CD8-positive, alpha-beta memory T cell (primary cell): ENCODE data around the gene PSMG3. TPM values are rescaled to one million over a fixed set of nuclear protein-coding genes. Genes with fewer than 3 reads are reported as not detected.
A peak's percentile ranks its signal among the peaks of the same experiment; 100 is the strongest.

ENCODE experiments used
- CTCF ChIA-PET: fragments of 350-600 bp; sonication (Branson Sonifier 250); formaldehyde crosslinking; loops from one replicate; lab custom pipeline; 2021; ENCODE audit warnings: antibody characterized with exemption; lab: Charles Lee
- POLR2A ChIA-PET: fragments of 350-600 bp; sonication (Branson Sonifier 250); formaldehyde crosslinking; loops from one replicate; lab custom pipeline; 2021; ENCODE audit warnings: antibody characterized with exemption; lab: Charles Lee
- DNase-seq, 5 donors: peaks; one replicate each; pipeline versions ENCODE4 v3.0.0 to v3.0.0-alpha.2; 2020 to 2022; ENCODE audit warnings: mixed read lengths in 1 of 5
- H3K27ac ChIP-seq: one replicate; pipeline ENCODE4 v1.7.0; 2013; ENCODE audit warnings: low read depth, mild to moderate bottlenecking, low read length, moderate library complexity
- H3K27me3 ChIP-seq: 2 replicates; pipeline ENCODE4 v1.7.0; 2013; ENCODE audit warnings: low read length, mild to moderate bottlenecking; ENCODE audit not compliant: insufficient read depth, poor library complexity, severe bottlenecking
- H3K36me3 ChIP-seq: 2 replicates; pipeline ENCODE4 v1.7.0; 2013; ENCODE audit warnings: mild to moderate bottlenecking, low read length, moderate library complexity; ENCODE audit not compliant: insufficient read depth
- H3K4me1 ChIP-seq: 2 replicates; pipeline ENCODE4 v1.7.0; 2013; ENCODE audit warnings: mild to moderate bottlenecking, low read length, moderate library complexity; ENCODE audit not compliant: insufficient read depth
- H3K4me3 ChIP-seq: 2 replicates; pipeline ENCODE4 v1.7.0; 2013; ENCODE audit warnings: mild to moderate bottlenecking, low read length
- H3K9me3 ChIP-seq: 2 replicates; pipeline ENCODE4 v1.7.0; 2013; ENCODE audit warnings: mild to moderate bottlenecking, low read length
- H3K27ac Mint-ChIP-seq, 8 donors: one replicate each; pipeline ENCODE4 v1.8.0; 2020 to 2021; ENCODE audit warnings: mixed read lengths in 8 of 8, mild to moderate bottlenecking in 6 of 8, inconsistent platforms in 3 of 8, moderate library complexity in 3 of 8
- H3K27me3 Mint-ChIP-seq, 2 donors: one replicate each; pipeline ENCODE4 v1.8.0; 2020 to 2021; ENCODE audit warnings: mixed read lengths in 2 of 2, mild to moderate bottlenecking in 1 of 2, moderate library complexity in 1 of 2
- H3K36me3 Mint-ChIP-seq, 3 donors: one replicate each; pipeline ENCODE4 v1.8.0; 2020 to 2021; ENCODE audit warnings: mixed read lengths in 3 of 3, inconsistent platforms in 1 of 3, mild to moderate bottlenecking in 1 of 3
- H3K4me1 Mint-ChIP-seq, 3 donors: one replicate each; pipeline ENCODE4 v1.8.0; 2020 to 2021; ENCODE audit warnings: mixed read lengths in 3 of 3, inconsistent platforms in 1 of 3, mild to moderate bottlenecking in 1 of 3
- H3K4me3 Mint-ChIP-seq, 7 donors: one replicate each; pipeline ENCODE4 v1.8.0; 2020 to 2021; ENCODE audit warnings: mixed read lengths in 7 of 7, mild to moderate bottlenecking in 6 of 7, moderate library complexity in 4 of 7, inconsistent platforms in 2 of 7
- H3K9me3 Mint-ChIP-seq, 5 donors: one replicate each; pipeline ENCODE4 v1.8.0; 2020 to 2022; ENCODE audit warnings: mixed read lengths in 5 of 5, mild to moderate bottlenecking in 3 of 5, moderate library complexity in 2 of 5, inconsistent platforms in 1 of 5
- polyA plus RNA-seq: library from polyadenylated mRNA; unstranded; fragments of 300-500 nt; fragmentation: Illumina TruSeq; gene quantifications from one replicate; pipeline ENCODE4 v1.2.3, GENCODE V29; 2021
- total RNA-seq, 2 experiments: library from RNA; stranded (reverse); gene quantifications; one replicate each; pipeline ENCODE4 v1.2.3, GENCODE V29; 2021

The PSMG3 gene
- total and polyA plus RNA-seq, 3 experiments from 2014 or later, result 51.3 to 80.7 (median 71.0) TPM

DNA sequence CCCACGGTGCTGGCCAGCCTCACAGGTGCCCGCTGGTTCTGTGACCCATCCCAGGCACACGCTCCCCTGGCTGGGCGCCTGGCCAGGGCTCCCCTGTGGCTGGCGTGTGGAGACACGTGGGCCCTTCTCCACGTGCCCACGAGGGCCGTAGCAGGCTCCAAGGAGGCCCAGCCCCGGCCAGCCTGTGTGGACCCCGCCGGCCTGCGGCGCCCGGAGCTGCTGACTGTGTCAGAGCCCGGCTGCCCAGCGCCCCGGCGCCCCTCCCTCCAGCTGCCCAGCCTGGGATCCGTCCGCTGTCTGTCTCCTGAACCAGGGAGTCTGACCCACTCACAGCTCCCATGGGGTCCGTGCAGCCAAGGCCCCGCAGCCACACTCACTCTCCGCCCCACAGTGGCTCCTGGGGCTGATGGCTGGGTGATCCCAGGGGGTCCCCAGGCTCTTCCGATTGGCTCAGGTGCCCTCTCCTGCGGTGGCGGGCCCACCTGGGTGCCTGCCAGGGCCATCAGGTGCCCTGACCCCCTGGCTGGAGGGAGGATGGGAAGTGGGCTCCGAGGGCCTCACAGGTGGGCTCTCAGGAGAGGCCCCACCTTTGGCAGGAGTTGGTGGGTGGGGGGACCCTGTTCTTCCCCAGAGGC, 23.4 kb downstream of the PSMG3 start:
- no peak for DNase-seq
- Histone ChIP-seq H3K36me3 (no peaks in the 10 kb centered on the region), H3K4me1 (no peaks in the 10 kb centered on the region), H3K9me3 (no peaks in the 10 kb centered on the region), H3K27me3 (no peaks in the 10 kb centered on the region), H3K4me3 (no peak overlapping the region), H3K27ac (no peak overlapping the region)
- H3K27ac Mint-ChIP-seq, result no peak overlapping the region
- H3K9me3 Mint-ChIP-seq, result no peaks in the 10 kb centered on the region
- H3K36me3 Mint-ChIP-seq, result peaks cover 0 to 21% (median 0%) of the 10 kb centered on the region in 3 donors
- no peaks in the 10 kb centered on the region for H3K27me3 Mint-ChIP-seq
- CTCF ChIA-PET, result interaction anchor here (1.3 kb wide), 1 partner anchor 10 kb away, joined by 3 read pairs; the partner anchor contains the start of gene TMEM184A
- POLR2A ChIA-PET, result no interaction called here
- H3K4me3 Mint-ChIP-seq, result no peak overlapping the region
- H3K4me1 Mint-ChIP-seq, result no peaks in the 10 kb centered on the region

DNA sequence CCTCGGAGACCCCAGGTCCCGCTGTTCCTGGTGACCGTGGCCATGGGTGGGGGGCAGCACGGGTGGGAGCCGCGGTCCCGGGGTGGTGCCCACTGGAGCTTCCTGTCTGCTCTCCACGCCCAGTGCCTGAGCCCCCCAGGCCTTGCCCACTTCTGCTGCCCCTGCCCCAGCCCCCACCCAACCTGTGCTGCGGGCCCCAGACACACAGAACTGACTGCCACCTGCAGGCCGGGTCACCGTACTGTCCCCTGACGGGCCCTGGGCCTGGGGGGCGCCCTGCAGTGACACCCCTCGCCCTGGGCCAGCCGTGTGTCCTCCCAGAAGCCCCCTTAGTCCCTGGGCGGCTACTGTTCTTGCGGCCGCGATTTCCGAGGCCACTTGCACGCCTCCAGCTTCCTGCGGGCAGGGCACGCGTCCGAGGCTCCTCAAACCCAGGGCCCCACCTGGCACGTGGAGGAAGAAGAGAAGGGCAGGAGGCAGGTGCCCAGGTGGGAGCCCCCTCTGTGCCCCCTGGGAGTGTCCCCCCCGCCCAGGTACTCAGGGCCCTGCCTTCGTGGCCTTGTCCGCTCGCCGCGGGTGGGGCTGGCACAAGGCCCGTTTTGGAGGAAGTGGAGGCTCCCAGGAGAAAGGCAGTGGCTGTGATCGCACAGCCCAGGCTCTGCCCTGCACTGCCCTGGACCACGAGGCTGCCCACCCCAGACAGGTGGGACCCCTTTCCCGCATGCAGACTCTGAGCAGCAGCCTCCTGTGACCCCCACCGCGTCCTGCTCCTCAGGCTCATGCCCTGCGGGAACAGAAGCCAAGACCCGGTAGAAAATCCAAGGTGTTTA, 24.2 kb downstream of the PSMG3 start:
- CTCF ChIA-PET, result interaction anchor here (0.8 to 1.3 kb wide), 2 partner anchors 11 kb away, joined by 3 read pairs; partner anchors contain the start of gene TMEM184A
- H3K4me3 Mint-ChIP-seq, result peak overlapping the region in 1 of 7 donors; percentile 74
- POLR2A ChIA-PET, result no interaction called here

DNA sequence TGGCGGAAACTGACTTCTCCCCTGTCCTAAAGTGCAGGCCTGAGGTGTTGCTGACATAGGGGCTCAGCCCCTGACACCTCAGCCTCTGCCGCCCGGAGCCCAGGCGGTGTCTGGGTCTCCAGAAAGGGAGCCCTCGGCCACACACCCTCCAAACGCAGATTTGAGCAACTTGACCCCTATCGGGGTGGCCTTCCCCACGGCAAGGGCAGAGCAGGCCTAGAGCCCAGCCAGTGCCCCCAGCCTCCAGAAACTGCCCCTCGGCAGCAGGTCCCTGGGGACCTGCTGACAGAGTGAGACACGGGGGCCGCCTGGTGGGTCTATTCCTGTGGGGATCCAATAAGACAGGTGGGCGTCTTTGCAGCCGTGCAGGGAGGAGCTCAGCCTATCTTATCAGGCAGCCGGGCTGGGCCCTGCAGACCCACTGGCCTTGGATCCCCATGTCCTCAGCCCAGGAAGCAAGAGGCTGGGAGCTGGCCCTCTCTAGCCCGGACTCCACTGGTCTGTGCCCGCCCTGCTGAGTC, 24.9 kb downstream of the PSMG3 start:
- Histone ChIP-seq H3K9me3 (no peaks in the 10 kb centered on the region), H3K36me3 (no peaks in the 10 kb centered on the region), H3K4me1 (no peaks in the 10 kb centered on the region), H3K4me3 (no peak overlapping the region), H3K27me3 (no peaks in the 10 kb centered on the region), H3K27ac (no peak overlapping the region)
- no peaks in the 10 kb centered on the region for H3K9me3 Mint-ChIP-seq
- ChIA-PET POLR2A (no interaction called here), CTCF (interaction anchor here (0.8 to 1.3 kb wide), 2 partner anchors 10 to 12 kb away, joined by 3 read pairs; partner anchors contain the start of gene TMEM184A)
- DNase-seq, result no peak
- no peak overlapping the region for H3K4me3 Mint-ChIP-seq
- peak overlapping the region in 2 of 8 donors; percentile 27 to 29 for H3K27ac Mint-ChIP-seq
- H3K4me1 Mint-ChIP-seq, result no peaks in the 10 kb centered on the region
- H3K36me3 Mint-ChIP-seq, result peaks cover 0 to 32% (median 0%) of the 10 kb centered on the region in 3 donors
- H3K27me3 Mint-ChIP-seq, result no peaks in the 10 kb centered on the region

More for the DNA sequence above, 24.2 kb downstream of the PSMG3 start:
- H3K27ac ChIP-seq, result no peak overlapping the region
- no peak overlapping the region for H3K4me3 ChIP-seq
- no peaks in the 10 kb centered on the region for H3K36me3 ChIP-seq
- Mint-ChIP-seq H3K27ac (peak overlapping the region in 1 of 8 donors; percentile 38), H3K9me3 (no peaks in the 10 kb centered on the region), H3K27me3 (no peaks in the 10 kb centered on the region), H3K4me1 (no peaks in the 10 kb centered on the region), H3K36me3 (peaks cover 0 to 28% (median 0%) of the 10 kb centered on the region in 3 donors)
- no peak for DNase-seq
- H3K27me3 ChIP-seq, result no peaks in the 10 kb centered on the region
- H3K9me3 ChIP-seq, result no peaks in the 10 kb centered on the region
- H3K4me1 ChIP-seq, result no peaks in the 10 kb centered on the region

DNA sequence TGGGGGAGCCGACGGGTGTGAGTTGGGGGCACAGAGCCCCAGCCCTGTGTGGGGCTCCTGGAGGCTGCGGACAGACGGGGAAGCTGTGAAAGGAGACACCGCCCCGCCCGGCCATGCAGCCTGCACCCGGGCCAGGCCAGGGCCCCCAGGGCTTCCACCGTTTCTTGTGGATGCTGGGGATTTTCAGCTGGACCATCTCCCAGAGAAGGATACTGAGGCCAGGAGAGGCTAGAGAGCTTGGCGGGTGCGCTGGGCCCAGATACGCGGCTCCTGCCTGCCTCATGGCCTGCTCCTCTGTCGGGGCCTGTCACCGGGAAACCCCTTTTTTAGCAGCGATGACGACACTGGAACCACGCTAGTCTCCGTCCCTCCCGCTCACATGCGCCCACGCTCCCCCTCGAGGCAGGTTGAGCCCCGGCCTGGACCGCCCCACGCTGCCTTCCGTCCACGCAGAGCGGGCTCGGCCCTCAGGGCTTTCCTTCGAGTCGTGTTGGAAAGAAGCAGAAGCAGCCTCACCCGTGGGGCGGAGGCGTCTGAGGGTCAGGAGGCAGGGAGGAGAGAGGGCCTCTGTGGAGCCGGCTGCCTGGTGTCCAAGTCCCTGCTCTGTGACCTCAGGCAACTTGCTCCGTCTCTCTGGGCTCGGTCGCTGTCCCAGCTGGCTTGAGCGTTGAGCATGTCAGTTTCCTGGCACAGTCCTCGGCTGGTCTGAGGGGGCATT, 25.5 kb downstream of the PSMG3 start:
- ChIA-PET CTCF (no interaction called here), POLR2A (no interaction called here)
- no peak overlapping the region for H3K27ac ChIP-seq
- H3K36me3 ChIP-seq, result no peaks in the 10 kb centered on the region
- H3K4me3 ChIP-seq, result no peak overlapping the region
- no peak overlapping the region for H3K4me3 Mint-ChIP-seq
- H3K4me1 Mint-ChIP-seq, result no peaks in the 10 kb centered on the region
- H3K9me3 Mint-ChIP-seq, result no peaks in the 10 kb centered on the region
- peaks cover 0 to 38% (median 0%) of the 10 kb centered on the region in 3 donors for H3K36me3 Mint-ChIP-seq
- no peak overlapping the region for H3K27ac Mint-ChIP-seq
- no peaks in the 10 kb centered on the region for H3K9me3 ChIP-seq
- no peaks in the 10 kb centered on the region for H3K4me1 ChIP-seq
- no peaks in the 10 kb centered on the region for H3K27me3 Mint-ChIP-seq
- no peaks in the 10 kb centered on the region for H3K27me3 ChIP-seq
- no peak for DNase-seq

DNA sequence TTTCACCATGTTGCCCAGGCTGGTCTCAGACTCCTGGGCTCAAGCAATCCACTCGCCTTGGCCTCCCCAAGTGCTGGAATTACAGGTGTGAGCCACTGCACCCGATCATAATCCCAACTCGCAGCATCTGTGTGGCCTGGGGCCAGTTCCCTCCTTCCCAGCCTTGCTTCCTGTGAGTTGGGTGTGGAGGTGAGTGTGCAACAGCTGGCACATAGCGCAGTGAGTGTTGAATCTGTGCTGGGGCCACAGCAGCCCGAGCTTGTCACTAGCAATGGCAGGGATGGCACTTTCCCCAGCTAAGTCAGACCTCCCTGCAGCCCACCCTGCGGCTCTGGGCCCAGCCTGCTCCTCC, 26.0 kb downstream of the PSMG3 start:
- no peaks in the 10 kb centered on the region for H3K27me3 ChIP-seq
- no peak overlapping the region for H3K4me3 ChIP-seq
- H3K4me3 Mint-ChIP-seq, result no peak overlapping the region
- no peaks in the 10 kb centered on the region for H3K36me3 ChIP-seq
- no peak overlapping the region for H3K27ac ChIP-seq
- DNase-seq, result no peak
- POLR2A ChIA-PET, result no interaction called here
- H3K36me3 Mint-ChIP-seq, result peaks cover 0 to 43% (median 0%) of the 10 kb centered on the region in 3 donors
- H3K4me1 Mint-ChIP-seq, result no peaks in the 10 kb centered on the region
- H3K27me3 Mint-ChIP-seq, result no peaks in the 10 kb centered on the region
- CTCF ChIA-PET, result no interaction called here
- H3K4me1 ChIP-seq, result no peaks in the 10 kb centered on the region
- H3K27ac Mint-ChIP-seq, result peak overlapping the region in 1 of 8 donors; percentile 63
- H3K9me3 Mint-ChIP-seq, result no peaks in the 10 kb centered on the region
- no peaks in the 10 kb centered on the region for H3K9me3 ChIP-seq

DNA sequence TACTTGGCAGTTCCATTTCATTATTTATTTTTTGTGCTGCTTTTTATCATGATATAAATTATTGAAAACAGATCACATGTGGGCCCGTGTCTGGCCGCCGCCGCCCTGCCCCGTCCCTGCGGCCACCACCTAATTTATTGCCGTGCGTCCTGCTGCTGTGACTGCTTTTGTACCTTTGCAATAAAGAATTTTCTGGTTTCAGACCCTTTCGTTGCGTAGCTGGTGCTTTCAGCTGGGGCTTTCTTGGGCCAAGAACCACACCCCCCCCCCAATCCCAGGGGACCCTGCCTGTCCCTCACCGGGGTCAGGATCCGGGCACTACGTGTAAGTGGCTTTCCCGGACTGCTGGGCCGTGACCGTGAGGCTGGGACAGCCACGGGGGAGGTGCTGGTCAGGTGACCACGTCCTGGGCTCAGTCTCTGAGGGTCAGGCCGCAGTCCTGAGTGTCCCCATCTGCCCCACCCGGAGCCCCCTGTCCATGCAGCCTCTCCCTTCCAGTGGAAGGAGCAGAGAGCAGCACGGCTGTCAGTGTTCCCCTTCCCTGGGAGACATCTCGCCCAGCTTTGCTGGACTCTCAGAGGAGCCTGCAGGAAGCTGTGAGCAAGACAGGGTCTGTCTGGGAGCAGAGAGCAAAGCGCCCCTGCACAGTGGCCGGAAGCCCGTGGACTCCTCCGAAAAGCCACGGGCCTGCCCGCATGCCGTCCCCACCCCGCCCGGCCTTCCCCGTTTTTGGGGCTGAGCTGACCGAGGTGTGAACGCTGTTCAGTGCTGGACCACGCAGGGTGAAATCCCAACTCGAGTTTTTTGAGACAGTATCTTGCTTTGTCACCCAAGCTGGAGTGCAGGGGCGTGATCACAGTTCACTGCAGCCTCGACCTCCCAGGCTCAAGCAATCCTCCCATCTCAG, 26.7 kb downstream of the PSMG3 start:
- Mint-ChIP-seq H3K27ac (peak overlapping the region in 2 of 8 donors; percentile 40 to 68), H3K27me3 (no peaks in the 10 kb centered on the region), H3K36me3 (peaks cover 0 to 43% (median 0%) of the 10 kb centered on the region in 3 donors), H3K4me1 (no peaks in the 10 kb centered on the region), H3K9me3 (no peaks in the 10 kb centered on the region), H3K4me3 (no peak overlapping the region)
- Histone ChIP-seq H3K4me3 (no peak overlapping the region), H3K36me3 (no peaks in the 10 kb centered on the region), H3K27me3 (no peaks in the 10 kb centered on the region), H3K27ac (no peak overlapping the region), H3K9me3 (no peaks in the 10 kb centered on the region), H3K4me1 (no peaks in the 10 kb centered on the region)
- CTCF ChIA-PET, result no interaction called here
- POLR2A ChIA-PET, result no interaction called here
- no peak for DNase-seq

DNA sequence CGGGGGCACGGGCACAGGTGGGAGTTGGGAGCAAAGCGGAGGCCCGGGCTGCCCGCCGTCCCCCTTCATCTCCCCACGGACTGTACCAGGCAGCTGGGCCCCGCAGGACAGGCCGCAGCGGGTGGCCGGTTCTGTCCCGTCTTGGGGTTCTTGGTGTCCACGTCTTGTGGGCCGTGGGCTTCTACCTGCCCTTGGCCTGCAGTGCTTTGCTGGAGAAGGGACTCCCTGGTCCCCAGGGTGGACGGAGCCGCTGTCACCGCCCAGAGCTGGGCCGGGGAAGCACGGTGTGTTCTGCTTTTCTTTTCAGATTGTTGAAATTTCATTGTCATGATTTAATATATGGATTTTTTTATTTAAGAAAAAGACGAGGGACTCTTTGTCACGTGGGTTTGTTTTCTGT, 27.5 kb downstream of the PSMG3 start:
- ChIA-PET CTCF (no interaction called here), POLR2A (no interaction called here)
- no peaks in the 10 kb centered on the region for H3K9me3 Mint-ChIP-seq
- Histone ChIP-seq H3K9me3 (no peaks in the 10 kb centered on the region), H3K36me3 (no peaks in the 10 kb centered on the region), H3K27ac (no peak overlapping the region), H3K4me3 (no peak overlapping the region), H3K27me3 (no peaks in the 10 kb centered on the region), H3K4me1 (no peaks in the 10 kb centered on the region)
- no peaks in the 10 kb centered on the region for H3K27me3 Mint-ChIP-seq
- DNase-seq, result no peak
- H3K27ac Mint-ChIP-seq, result peak overlapping the region in 1 of 8 donors; percentile 68
- peaks cover 0 to 45% (median 0%) of the 10 kb centered on the region in 3 donors for H3K36me3 Mint-ChIP-seq
- no peak overlapping the region for H3K4me3 Mint-ChIP-seq
- H3K4me1 Mint-ChIP-seq, result peaks cover 0 to 3% (median 0%) of the 10 kb centered on the region in 3 donors
